NCI-H187 (cell line): ENCODE results near the gene SZT2.
A peak's percentile ranks its signal among the peaks of the same experiment; 100 is the strongest.
"Not testable (repeated sequence)": the region's sequence is repeated elsewhere in the genome, so short reads cannot be mapped to it uniquely, and the experiment has no call there.

ENCODE experiments used
- DNase-seq, 2 experiments: peaks; one replicate each; lab custom pipeline; 2025; lab: John Stamatoyannopoulos, UW

Gene SZT2

DNA sequence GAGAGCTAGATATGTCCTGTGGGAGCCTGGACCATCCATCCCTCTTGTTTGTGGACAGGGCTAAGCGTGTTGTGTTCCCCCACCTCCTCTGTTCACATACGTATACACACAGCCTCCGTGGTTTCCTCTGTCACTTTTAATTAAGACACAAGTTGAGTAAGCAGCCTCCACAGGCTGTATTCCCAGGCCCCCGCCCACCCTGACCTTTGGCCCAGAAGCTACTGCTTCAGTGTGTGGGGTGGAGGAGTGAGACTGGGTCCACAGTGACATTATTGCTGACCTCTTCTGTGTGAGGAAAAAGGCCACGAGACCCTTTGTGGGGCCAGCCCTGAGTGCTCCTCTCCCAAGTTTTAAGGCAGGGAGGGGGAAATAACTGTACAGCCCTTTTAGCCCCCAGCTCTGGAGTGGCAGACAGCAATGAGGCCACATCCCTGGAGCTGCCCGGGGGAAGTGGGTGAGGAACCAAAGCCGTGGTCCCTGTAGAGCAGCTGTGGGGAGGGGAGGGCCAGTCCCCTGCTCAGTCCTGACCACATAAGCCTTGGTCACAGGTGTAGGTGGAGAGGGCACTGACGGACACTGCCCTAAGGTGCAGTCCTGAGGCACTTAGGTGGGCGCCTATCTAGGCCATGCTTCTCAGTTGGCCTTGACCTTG, 26.3 kb upstream of the SZT2 start:
- DNase-seq, result no peak

DNA sequence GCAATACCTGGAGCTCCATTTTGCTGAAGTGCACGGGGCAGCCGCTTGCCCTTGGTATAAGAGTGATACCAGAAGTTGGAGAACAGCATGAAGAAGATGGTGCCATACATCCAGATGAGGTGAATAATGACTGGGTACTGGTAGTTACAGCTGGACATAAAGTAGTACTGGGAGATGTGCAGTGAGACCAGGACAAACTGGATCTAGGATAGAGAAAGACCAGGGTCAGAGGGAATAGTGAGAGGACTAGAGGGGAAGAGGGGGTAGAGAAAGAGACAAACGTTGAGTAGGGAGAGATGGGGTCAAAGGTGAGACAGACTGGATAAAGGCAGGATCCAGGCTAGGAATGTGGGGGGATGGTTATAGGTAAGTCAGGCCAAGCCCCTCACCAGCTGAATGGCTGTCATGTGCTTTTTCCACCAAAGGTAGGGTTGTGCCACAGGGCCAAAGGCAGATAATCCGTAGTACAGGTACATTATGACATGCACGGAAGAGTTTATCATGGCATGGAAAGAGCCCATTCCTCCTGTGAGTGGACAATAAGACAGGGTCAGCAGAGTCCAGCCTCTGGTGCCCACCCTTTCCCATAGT, 25.7 kb upstream of the SZT2 start:
- DNase-seq, result no peak

DNA sequence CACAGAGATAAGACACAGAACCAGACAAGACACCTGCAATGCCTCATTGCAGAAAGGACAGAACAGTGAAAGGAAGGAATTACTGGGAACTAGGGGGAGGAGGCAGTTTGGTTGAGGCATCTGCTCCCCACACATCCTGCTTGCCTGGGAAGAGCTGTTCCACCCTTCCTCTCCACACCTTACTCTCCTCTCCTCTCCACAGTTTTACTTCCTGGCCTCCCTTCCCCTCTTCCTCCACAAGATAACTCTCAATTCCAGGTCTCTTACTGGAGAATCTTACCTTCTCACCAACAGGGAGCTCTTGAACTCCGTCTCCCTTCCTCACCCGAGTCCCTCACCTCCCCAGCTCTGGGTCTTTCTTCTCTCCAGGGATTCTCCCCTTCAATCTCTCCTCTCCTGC, 24.0 kb upstream of the SZT2 start:
- DNase-seq, result no peak

DNA sequence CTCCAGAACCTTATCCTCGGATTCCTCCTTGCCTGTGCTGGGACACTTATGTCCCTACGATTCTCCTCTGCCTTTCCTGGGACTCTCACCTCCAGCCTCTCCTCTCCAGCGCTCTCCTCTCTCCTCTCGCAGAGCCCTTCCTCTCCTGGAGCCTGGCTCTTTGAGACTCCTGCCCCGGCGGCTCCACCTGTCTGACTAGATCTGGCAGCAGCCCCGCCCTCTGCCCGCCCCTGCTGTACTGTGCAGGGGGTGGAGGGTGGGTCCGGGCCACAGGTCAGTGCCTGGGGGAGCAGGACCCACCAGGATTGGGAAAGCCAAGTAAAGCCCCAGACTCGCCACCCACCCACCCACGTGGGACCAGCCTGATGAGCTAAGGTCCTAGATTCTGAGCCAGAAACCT, 23.5 kb upstream of the SZT2 start:
- no peak for DNase-seq

DNA sequence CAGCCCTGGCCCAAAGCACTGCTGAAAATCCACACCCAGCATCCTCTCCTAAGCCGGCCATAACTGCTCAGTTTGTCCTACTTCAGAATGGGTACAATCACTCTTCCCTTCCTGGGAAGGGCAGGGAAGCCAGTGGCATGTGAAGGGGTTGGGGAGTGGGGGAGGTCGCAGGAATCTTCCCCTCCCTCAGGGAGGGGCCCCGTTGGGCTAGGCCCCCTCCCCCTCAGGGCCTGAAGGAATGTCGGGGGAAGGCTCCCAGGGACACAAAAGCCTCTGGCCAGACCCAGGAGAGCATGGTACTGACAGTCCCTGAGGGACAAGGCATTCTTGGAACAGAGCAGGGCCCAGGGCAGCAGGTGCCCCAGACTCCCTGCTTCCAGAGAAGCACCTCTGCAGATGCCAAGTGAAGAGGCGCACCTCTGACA, 23.1 kb upstream of the SZT2 start:
- no peak for DNase-seq

DNA sequence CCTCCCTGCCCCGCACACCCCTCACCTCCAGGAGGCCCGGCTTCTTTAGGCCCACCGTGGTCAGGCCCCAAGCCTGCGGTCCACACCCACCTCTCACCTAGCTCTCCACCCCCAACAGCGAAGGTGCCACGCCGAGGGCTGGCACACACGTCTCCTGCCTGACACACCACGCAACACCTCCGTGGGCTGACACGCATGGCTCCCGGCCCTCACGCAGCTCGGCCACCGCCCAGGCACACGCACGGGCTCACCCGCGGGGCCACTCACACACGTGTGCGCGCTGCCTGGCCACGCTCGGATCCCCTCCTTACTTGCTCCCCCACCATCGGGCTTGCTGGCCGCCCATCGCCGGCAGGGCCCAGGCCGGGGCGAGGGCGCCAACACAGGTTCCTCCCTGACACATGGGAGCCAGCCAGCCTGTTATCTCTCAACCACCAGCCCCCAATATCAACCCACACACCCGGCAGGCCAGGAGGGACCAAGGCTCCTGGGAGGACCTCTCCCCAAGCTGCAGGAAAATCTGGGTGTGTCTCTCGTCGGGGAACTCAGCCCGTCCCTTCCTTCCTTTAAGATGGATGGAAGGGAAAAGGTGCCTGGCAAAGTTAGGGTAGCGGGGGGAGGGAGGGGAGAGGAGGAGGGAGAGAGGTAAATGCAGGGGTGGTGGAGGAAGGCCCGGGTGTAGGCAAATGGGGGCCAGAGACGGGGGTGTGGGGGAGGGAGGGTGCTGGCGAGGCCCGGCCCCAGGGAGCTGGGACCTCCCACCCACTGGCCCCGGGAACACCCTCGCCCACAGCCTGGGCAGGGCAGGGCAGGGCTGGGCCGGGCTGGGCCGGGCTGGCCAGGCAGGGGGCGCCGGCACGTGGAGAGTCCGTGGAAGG, 22.4 kb upstream of the SZT2 start:
- DNase-seq, result no peak

DNA sequence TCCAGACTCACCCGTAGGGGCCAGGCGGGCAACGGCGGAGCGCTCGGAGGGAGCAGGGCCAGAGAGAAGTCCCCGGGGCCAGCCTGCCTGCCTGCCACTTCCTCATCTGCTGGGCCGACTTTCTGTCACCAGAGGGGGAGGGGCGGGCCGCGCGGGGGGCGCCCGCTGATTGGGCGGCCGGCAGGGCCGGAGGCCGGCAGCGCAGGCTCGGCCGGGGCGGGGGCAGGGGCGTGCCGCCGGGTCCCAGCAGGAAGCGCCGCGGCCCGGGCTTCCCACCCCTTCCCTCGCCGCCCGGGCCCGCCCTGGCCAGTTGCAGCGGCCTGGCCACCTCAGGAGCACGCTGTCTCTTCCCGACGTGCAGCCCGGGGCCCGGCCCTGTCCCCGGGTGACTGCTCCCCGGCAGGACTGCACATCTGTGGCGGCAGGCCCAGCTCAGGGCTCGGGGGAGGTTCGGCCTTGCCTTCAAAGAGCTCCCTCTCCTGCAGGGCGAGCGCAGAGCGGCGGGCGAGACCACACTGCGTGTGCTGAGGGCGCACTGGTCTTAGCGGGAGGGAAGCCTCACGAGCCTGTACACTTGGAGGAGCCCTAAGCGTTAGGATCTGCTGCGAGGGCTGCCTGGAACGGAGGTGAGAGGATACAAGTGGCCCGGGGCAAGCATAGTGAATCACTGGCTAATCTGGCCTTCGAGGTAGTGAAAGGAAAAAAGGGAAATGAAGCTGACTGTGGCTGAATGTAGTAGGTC, 21.6 kb upstream of the SZT2 start, which contains the start of gene ELOVL1:
ELOVL1 (minus strand) TSS at position 108 of the 742 bp plus-strand sequence. CDS start 2,402 bp downstream, outside the sequence.
- DNase-seq, result peak; percentile 75 to 79

DNA sequence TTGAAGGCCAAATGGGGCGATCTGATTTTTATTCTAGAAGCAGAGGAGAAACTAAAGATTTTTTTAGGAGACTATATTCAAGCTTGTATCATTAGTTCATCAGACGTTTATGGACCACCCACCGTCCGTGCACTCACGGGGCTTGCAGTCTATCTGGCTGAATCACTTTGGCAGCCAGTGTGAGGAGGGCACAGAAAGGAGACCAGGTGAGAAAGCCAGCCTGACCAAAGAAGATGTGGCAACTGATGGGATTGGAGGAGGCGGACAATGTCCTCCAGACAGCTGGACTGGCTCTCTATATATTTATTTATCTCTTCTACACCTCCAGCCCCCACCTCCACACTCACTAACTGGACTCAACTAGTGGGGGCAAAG, 21.1 kb upstream of the SZT2 start:
- no peak for DNase-seq

DNA sequence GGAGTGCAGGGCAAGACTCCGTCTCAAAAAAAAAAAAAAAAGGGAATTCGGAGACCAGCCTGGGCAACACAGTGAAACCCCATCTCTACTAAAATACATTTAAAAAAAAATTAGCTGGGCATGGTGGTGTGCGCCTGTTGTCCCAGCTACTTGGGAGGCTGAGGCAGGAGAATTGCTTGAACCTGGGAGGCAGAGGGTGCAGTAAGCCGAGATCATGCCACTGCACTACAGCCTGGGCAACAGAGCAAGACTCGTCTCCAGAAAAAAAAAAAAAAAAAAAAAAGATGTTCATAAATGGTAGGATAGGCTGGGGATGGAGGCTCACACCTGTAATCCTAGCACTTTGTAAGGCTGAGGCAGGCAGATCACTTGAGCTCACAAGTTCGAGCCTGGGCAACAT, 19.9 kb upstream of the SZT2 start:
- not testable (repeated sequence) for DNase-seq

DNA sequence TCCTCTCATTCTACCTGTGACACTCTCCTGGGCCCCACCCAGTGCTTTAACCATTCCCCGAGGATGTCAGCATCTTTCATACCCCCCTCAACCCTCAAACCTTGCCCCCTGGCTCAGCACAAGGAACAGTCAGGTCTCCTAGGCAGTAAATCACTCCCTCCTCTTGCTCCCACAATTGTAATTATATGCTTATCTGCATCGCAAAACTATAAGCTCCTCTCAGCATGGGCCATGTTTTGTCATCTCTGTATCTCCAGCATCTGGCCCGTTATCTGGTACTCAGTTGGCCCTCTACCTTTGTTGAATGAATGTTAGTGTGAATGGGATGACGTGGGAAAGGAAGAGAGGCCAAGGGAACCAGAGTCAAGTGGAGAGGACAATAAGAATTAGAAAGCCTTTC, 19.1 kb upstream of the SZT2 start:
- DNase-seq, result no peak

DNA sequence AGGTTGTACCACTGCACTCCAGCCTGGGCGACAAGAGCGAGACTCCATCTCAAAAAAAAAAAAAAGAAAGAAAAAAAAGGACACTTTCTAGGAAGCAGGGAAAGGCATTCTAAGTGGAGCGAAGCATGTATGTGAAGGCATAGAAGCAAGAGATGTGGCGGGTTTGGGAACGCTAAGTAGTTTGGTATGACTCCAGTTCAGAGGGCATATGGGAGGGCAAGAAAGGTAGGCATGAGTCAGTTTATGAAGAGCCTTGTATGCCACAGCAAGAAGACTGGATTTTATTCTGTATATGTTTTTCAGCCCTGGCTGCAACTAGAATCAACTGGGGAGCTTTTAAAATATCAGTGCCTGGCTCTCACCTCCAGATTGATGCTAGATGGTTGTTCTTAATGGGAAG, 17.5 kb upstream of the SZT2 start:
- no peak for DNase-seq

DNA sequence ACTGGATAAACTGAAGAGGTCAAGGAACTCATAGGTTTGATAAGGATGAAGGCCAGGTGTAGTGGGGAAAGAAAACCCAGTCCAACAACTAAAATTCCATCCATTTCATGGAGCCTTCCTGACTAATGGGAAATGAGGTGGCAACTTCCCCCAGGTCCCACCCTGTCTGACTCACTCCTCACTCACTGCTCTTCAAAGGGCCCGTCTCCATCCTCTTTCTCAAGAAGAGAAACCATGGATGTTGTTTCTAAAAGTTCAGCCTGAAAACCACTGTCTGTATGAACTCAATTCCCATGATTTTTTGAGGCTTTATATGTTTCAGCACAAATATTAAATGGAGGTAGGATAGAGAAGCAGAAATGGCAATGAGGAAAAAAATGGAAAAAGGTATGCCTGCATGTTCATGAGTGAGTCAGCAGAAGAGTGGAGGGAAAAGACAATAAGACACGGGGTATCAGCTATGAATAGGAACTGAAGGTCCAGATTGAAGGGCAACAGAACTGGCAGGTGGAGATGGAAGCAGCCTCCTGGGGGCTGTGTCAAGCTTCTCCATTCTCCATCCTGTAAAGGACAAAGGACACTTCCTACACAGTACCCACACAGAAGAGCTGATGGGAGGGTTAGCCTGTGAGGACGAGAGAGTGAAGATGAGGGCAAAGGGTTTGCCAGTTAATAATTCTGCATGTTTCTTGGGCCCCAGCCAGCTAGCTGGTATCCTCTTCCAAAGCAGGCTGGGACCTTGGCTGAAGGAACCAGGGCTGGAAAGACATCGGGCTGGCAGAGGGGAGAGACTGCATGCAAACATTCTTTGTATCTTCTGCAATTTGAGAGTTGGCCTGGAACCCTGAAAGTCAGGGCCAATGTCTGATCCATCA, 16.4 kb upstream of the SZT2 start:
- DNase-seq, result no peak

DNA sequence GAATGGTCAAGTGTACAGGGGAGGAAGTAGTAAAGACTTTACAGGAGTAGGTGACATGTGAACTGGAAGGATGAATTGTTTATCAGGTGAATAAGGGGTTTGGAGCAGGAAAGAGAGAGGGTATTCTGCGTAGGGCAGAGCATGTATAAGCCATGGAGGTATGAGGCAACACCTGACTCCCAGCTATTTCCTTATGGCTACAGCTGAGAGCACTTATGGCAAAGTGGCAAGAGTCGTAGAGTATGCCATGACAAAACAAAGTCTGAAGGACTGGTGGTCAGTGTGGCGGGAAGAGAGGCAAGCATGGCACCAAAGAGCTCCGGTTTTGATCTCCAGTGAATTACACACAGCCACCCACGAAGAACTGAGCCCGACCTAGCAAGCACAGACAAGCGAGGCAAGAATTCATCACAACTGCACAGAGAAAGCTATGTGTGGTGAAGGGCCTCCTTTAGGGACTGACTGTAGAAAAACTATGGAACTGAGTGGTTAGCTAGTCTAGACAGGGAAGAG, 12.9 kb upstream of the SZT2 start:
- no peak for DNase-seq

DNA sequence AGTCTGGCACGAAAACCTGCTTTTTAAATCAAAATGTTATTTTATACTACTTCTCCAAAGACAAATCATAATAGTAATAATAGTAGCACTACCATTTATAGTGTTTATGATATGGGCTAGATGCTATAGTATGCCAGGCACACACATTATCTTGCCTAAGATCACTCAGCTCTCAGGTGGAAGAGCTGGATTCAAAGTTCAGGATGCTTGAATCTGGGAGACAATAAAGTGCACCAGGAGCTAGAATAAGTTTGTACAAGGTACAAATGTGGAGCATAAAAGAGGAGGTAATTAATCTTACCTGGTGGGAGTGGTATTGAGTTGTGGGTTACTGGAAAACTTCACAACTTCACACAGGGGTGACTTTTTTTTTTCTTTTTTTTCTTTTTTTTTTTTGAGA, 11.9 kb upstream of the SZT2 start:
- DNase-seq, result no peak

DNA sequence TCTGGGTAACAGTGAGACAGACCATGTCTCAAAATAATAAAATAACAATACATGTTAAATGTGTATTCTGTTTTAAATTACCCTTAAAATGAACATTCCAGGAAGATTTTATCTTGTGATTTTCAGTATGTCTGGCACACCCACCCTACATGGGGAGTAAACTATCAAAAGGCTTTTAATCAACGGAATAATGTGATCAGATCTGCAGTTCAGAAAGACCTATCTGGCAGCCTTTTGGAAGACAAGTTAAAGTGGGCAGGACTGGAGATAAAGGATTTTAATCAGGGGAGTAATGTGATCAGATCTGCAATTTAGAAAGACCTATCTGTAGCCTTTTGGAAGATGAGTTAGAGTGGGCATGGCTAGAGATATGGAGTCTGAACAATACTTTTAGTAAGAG, 10.2 kb upstream of the SZT2 start:
- DNase-seq, result no peak

DNA sequence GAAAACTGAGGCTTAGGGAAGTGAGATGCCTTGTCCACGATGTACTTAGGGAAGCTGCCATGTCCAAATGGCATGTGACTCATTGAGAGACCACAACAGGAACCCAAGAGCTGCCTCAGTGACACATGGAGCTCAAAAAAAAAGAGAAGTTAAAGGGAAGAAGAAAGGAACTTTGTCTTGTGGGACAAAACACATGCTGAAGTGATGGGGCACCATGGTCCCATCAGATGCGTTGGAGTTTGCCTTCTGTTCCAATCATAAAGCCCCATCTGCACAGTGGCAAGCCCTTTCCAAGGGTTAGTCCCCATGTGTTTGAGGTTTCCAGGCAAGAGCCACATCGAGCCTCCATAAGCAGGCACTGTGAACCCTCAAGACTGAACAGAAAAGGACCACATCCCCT, 8.1 kb upstream of the SZT2 start:
- DNase-seq, result no peak

DNA sequence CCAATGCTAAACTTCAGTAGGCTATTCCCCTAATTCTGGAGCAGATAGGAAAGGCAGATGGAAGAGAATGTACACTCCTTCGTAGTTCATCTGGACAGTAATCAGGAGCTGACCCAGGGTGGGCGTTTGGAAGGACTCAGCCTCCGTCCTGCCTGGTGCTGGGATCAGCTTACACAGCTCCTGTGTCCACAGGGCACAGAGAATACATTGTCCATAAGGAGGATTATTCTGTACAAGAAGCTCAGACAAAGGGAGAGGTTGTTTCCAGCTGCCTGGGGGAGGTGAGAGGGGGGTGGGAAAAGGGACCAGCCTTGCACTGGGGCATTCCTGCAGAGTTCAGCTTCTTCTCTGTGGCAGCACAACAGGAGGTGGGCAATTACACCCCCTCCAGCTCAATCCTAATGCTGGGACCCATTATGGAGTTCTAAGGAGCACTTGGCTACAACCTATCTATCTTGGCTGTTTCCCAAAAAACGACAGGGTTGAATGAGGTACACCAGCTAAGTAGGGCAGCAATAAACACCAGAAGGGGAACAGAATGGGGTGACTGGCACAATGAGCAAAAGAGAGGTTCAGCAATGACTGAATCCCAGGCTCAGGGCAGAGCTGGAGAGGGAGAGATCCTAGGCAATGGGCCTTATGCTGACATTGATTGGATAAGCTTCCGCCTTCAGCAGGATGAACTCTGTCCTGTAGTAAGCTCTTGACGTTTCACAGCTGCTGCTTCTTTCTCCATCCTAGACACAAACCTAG, 7.5 kb upstream of the SZT2 start:
- DNase-seq, result no peak

DNA sequence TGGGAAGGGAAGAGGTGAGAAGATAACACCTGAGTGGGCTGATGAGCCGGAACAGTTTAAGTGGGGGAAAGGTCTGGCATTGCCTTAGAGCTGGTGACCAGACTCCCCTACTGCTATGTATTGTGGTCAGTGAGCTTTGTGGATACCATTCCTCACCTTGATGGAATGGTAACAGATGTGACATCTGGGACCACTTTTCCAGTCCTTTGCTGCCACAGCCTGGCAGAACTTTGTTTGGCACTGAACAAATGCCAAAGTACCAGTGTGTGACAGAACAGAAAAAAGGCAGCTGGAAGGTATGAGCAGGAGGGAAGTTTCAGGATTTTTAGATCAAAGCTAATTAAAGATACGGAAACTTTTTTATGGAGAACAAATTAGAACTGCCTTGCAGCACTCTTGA, 6.2 kb upstream of the SZT2 start:
- no peak for DNase-seq

DNA sequence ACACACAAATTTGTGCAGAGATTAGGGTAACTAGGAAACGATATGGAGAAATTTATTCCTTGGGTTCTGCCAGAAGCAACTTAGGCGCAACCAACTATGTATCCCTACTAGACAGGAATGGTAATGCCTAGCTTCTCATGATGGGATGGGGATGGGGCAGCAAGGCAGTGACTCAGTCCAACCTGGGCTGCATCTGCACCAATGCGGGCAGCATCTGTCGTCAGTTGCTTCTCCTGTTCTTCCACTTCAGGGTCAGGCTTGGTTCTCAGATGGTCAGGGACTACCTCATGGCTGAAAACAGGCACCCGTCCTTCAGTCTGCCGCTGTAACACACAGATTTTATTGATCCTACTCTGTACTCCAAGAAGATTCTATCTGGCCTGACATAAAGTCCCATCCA, 3.0 kb upstream of the SZT2 start:
- no peak for DNase-seq

DNA sequence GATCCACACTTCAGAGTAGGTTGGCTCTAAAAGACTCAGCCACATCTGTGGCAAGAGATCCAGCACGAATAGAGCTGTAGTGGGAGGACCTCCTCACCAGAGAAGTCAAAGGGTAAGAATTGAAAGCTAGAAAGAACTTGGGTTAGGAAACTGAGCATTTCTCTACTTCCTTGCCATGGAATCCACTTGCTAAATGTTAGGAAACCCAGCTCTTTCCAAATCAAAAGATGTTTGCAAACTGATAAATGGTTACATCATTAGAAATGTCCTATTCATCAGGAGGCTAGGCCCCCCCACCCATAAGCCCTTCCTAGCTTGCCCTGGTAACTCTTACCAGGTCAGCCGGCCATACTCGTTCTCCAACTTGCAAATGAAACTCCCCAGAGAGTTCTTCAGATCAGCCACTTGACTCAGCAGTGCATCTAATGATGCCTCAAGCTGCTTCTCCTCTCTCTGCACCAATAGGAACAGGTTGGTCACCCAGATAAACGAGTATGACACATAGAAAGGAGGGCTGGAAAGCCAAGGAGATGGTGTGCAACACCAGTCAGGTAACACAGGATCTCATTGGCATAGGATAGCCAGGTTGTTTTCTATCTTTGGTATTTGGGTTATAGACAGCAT, 1.6 kb upstream of the SZT2 start:
- DNase-seq, result no peak
